ENCODE results near the gene HJURP. TPM values are rescaled to one million over a fixed set of nuclear protein-coding genes. Genes with fewer than 3 reads are reported as not detected.
A peak's percentile ranks its signal among the peaks of the same experiment; 100 is the strongest.

HJURP gene
- total and polyA plus RNA-seq, 7 donors: 0.28 to 9.0 (median 1.5) TPM

GRCh38 chr2:233851169-233851568, 3.2 kb downstream of the HJURP start:
- intact Hi-C loops (cut with DNase I): no loop called here
- 94 to 96% methylated on average over 6 of the region's 6 CpGs for WGBS, 2 donors
- no peak for DNase-seq

GRCh38 chr2:233850745-233851144, 3.6 kb downstream of the HJURP start:
- WGBS, 2 donors: 94% methylated on average over 7 of the region's 7 CpGs
- intact Hi-C loops (cut with DNase I): no loop called here
- DNase-seq: no peak

More at GRCh38 chr2:233851169-233851568, 3.2 kb downstream of the HJURP start:
- Histone ChIP-seq H3K27me3 (peaks cover 0 to 18% (median 0%) of the 10 kb centered on the region in 3 donors), H3K36me3 (no peaks in the 10 kb centered on the region), H3K9me3 (no peaks in the 10 kb centered on the region), H3K27ac (no peak overlapping the region), H3K4me3 (no peak overlapping the region), H3K4me1 (peaks cover 0 to 15% (median 10%) of the 10 kb centered on the region in 4 donors)
- TF ChIP-seq POLR2A (IDR thresholded peaks at IDR 0.05) (no peak), CTCF (IDR thresholded peaks at IDR 0.05) (no peak)

GRCh38 chr2:233849607-233850271, 4.6 kb downstream of the HJURP start:
- no peaks in the 10 kb centered on the region for H3K9me3 ChIP-seq
- DNase-seq: no peak
- WGBS, 2 donors: 91 to 92% methylated on average over 13 of the region's 13 CpGs
- no peak overlapping the region for H3K4me3 ChIP-seq
- intact Hi-C loops (cut with DNase I): no loop called here
- H3K27me3 ChIP-seq: peaks cover 0 to 18% (median 0%) of the 10 kb centered on the region in 3 donors
- TF ChIP-seq POLR2A (IDR thresholded peaks at IDR 0.05): no peak
- TF ChIP-seq EP300 (IDR thresholded peaks at IDR 0.05): no peak
- TF ChIP-seq POLR2AphosphoS5 (IDR thresholded peaks at IDR 0.05): no peak
- TF ChIP-seq CTCF (IDR thresholded peaks at IDR 0.05): no peak
- peaks cover 0 to 11% (median 9%) of the 10 kb centered on the region in 4 donors for H3K4me1 ChIP-seq
- no peak overlapping the region for H3K27ac ChIP-seq
- H3K36me3 ChIP-seq: no peaks in the 10 kb centered on the region

More at GRCh38 chr2:233850745-233851144, 3.6 kb downstream of the HJURP start:
- TF ChIP-seq CTCF (IDR thresholded peaks at IDR 0.05) (no peak), EP300 (IDR thresholded peaks at IDR 0.05) (no peak), POLR2AphosphoS5 (IDR thresholded peaks at IDR 0.05) (no peak), POLR2A (IDR thresholded peaks at IDR 0.05) (no peak)
- Histone ChIP-seq H3K4me3 (no peak overlapping the region), H3K27ac (no peak overlapping the region), H3K36me3 (no peaks in the 10 kb centered on the region), H3K4me1 (peaks cover 0 to 15% (median 10%) of the 10 kb centered on the region in 4 donors), H3K9me3 (no peaks in the 10 kb centered on the region), H3K27me3 (peaks cover 0 to 18% (median 0%) of the 10 kb centered on the region in 3 donors)

GRCh38 chr2:233848276-233848675, 6.1 kb downstream of the HJURP start:
- no peaks in the 10 kb centered on the region for H3K36me3 ChIP-seq
- H3K4me1 ChIP-seq: peaks cover 0 to under 1% (median 0%) of the 10 kb centered on the region in 4 donors
- H3K9me3 ChIP-seq: no peaks in the 10 kb centered on the region
- intact Hi-C loops (cut with DNase I): no loop called here
- no peak overlapping the region for H3K4me3 ChIP-seq
- peaks cover 0 to 15% (median 0%) of the 10 kb centered on the region in 3 donors for H3K27me3 ChIP-seq
- TF ChIP-seq EP300 (IDR thresholded peaks at IDR 0.05): no peak
- TF ChIP-seq POLR2A (IDR thresholded peaks at IDR 0.05): no peak
- no peak for TF ChIP-seq POLR2AphosphoS5 (IDR thresholded peaks at IDR 0.05)
- TF ChIP-seq CTCF (IDR thresholded peaks at IDR 0.05): no peak
- 96 to 97% methylated on average over 13 of the region's 13 CpGs for WGBS, 2 donors
- DNase-seq: peak; percentile 42
- H3K27ac ChIP-seq: no peak overlapping the region

Measured in sigmoid colon (tissue), 7 donors.